K562 (cell line): Measurements from ENCODE around the gene SQOR.

Source experiments
- SMARCB1 ChIP-seq: IDR thresholded peaks from 2 replicates; pipeline ENCODE4 v1.6.1; 2011; ENCODE audit warnings: improper control_type of control experiment, low read depth; ENCODE audit not compliant: insufficient read length
- TRIM25 ChIP-seq: fragments of 450-650 bp; IDR thresholded peaks from 2 replicates; pipeline ENCODE4 v1.7.0; 2016; ENCODE audit warnings: borderline replicate concordance

- TF ChIP-seq TRIM25: no peak
- TF ChIP-seq SMARCB1: no peak
These were observed 2.3 kb downstream of the SQOR start for GRCh38 chr15:45637141-45637540.
